Medulla oblongata (tissue), 1 donor: Measurements from ENCODE around the gene ENHO.
"Not testable (repeated sequence)": the region's sequence is repeated elsewhere in the genome, so short reads cannot be mapped to it uniquely, and the experiment has no call there.

ENCODE experiments used
- DNase-seq: peaks from one replicate; pipeline ENCODE4 v3.0.0-alpha.2; 2015; ENCODE audit errors: extremely low spot score

The ENHO gene

DNA sequence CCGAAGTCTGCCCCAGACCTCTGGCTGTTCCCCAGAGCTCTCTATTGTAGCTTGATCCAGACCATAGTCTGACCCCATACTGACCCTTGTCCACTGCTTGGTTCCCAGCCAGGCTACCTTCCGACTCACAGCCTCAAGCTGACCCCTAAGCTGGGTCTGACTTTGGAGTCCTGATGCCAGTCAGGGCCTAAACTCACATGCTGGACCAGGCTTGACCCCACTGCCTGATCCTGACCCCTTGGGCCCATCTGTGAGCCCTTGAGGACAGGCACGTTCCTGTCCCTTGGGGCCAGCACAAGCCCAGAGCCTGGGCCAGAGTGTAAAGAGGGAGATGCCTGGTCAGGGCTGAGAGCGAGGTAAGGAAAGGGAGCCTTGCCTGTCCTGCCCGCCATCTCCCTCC lies 32.7 kb upstream of the ENHO start:
- DNase-seq: no peak

DNA sequence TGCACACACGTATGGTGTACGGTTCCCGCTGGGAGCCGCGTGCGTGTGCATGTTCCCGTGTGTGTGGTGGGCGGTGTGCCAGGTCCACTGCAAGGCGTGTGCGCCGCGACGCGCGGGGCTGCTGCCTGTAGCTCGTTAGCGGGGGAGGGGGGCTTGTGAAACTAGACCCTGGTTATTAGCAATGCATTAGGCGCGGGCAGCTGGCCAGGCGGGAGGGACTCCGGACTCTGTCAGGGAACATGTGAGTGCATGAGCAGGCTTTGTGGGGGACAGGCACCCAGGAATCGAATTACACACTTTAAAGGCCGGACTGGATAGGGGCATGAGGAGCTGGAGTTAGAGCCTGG lies 32.2 kb upstream of the ENHO start:
- no peak for DNase-seq

DNA sequence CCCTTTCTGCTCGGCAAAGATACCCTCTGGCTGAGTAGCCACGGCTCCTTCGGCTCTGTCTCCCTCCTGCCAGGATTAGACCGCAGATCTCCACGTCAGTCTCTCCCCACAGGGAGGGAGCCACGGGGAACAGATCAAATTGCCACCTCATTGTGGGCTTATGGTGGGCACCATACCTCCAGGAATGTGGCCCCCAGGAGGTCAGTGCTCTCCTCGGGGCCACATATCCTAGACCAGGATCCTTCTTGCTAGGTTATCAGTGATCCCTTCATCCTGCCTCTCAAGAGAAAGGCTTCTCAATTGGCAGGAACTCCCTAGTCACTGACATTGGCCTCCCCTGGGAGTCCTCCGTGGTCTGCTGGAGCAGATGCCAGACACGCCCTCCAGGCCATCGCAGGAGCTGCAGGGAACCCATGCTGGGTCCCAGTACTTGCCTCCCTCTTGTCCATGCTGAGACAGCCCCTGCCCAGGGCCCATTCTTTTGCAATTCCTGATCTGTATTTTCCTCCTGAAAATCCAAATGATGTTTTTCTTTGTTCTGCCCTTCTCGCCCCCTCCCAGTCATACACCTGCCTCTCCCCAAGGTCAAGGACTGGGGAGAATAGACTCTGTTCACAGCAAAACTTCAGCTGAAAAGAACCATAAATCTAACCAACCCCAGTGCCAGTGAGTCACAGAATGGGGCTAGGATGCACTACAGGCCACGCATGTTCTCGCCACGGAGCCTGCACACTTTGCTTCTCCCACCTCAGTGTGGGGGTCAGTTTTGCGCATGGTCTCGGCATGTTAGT lies 31.6 kb upstream of the ENHO start:
- DNase-seq: no peak

DNA sequence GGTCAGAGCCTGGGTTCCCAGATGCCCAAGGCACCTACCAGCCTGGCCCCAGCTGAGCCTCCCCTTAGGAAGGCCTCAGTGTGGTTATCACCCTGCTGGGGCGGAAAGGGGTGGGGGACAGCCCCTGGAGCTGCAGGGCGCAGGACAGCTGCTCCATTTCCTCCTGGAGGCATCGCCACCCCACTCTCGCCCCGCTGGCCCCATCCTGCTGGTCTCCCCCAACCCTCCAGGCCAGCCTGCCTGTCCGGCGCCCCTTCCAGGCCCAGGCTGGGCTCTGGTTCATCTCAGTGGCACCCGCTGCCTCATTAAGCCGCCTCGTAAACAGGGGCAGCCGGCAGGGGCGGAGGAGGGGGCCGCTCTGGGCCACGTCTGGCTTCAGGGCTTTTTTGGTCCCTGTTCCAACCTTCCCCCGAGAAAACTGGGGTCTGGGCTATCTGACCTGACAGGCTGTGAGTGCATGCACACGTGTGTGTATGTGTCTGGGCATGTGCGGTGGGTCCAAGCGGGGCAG lies 30.8 kb upstream of the ENHO start:
- no peak for DNase-seq

DNA sequence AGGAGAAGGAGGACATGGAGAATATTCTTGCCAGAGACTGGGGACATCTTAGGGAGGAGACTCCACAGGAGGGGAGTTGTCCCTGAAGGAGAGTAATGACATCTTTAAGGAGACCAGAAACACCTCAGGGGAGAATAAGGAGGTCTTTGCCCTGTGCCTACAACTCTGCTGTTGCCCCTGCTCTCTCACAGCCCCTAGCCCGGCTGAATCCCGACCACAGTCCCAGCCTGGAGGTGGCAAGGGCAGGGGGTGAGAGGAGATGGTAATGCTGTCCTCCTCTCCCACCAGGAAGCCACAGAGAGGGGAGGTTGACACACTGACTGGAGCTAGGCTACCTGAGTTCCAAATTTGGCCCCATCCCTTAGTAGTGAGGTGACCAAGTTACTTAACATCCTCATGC lies 30.2 kb upstream of the ENHO start:
- no peak for DNase-seq

DNA sequence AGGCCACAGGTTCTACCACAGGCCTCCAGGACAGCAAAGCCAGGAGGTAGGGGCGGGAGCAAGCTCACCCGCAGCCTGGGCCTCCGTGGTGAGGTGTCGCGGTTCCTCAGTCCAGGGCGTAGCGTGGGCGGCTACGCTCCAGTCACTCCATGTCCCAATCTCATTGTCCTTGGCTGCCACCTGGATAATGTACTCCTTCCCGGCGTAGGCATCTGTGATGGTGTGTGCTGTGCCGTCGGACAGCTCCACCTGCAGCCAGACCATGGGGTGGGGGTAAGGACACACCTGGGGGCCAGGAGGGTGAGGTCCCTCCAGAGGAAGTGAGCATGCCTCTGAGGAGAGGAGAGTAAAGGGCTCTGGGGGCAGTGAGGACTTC lies 29.8 kb upstream of the ENHO start:
- DNase-seq: no peak

DNA sequence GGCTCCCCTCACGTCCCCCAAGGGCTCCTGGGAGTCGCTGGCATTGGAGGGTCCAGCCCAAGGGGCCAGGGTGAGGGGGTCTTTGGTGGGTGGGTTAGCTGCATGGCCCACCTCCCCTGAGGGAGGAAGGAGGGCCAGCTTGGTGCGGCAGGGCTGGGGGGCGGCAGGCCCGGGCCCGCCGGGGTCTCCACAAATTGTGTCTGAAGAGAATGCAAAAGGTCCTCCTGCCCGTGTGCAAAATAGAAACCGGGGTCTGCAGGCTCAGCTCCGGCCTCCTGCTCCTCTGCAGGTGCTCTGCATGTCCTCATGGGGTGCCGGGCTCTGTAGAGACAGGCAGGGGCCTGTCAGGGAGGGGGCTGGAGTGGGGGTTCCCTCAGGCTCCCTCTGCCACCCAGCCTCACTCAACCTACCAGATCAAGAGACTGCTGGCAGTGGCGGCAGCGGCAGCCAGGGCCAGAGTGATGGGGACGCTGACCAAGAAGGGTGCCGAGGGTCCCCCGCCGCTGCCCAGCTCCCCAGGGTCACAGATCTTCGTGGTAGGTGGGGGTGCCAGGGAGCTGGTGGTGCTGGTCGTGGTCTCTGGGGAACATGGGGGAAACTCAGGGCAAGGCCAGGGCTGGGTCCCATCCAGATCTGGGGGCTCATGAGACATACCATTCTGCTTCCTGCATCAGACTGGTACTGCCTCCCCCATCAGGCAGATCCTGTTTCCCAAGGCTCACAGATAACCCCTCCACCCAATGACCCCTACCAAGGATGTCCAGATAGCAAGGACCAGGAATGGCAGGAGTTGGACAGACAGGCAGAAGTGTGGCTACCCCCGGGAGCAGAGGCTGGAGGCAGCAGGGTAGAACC lies 29.2 kb upstream of the ENHO start:
- DNase-seq: no peak

DNA sequence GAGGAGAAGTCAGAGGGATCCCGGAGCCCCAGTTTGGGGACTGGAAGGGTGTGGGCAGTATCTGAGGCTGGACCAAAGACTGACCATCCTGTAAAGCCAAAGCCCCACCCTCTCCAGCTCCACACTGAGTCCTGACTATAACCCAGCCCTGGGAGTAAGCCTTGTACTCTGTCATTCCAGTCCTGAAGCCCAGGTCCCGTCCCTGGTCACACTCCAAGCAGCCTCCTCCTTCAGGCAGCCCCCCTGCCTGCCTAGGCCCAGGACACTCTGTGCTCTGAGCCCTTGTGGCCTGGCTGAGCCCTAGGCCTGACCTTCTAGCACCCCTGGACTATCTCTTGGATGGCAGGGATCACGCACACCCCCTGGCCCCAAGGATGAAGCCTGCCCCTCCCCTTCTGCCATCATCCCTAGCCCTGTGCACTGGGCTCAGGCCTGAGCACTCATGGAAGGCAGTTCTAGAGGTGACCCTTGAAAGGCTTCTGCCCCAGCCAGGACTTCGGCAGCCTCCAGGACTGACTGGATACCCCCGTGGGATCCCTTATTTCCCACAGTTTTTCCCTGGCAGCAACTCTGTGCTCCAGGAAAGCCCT lies 28.0 kb upstream of the ENHO start:
- no peak for DNase-seq

DNA sequence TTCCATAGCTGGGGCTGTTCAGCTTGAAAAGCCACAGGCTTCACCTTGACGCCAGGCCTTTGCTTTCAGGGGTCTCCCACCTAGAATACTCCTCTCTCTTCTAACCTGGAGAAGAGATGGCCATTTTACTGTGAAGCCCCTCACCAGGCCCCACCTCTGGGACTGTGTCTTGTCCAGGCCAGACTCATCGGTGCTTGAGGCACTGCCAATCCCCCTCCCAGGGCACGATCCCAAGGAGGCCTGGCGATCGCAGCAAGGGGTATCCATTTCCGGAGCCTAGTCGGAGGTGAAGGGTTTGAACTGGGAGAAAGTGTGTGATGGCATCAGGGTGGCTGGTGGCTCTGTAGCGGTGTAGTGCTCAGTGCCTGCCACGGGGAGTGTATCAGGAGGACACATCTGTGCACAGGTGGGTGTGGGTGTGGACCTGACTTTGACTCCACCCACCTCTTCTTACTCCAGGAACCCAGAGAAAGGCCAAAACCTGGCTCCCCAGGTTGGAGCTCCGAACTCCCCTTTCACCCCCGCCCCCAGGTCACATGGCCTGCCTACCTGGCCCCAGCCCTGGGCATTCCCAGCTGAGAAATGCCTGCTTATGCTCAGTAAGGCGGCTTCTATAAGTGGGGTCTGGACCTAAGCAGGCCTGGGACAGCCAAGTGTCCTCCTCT lies 27.4 kb upstream of the ENHO start:
- no peak for DNase-seq

DNA sequence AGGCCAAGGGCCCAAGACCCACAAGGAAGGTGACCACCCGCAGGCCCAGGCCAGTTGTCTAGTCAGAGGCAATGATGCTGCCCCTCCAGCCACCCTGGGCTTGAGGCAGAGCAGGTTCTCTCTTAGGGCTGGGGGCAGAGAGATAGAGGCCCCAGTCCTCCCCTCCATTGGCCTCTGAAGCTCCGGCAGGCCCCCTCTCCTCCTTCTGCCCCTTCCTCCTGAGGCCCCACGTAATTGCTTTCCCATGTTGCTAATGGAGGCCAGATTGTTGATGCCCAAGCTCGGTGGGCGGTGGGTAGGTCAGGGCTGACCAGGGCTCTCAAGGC lies 26.6 kb upstream of the ENHO start:
- no peak for DNase-seq

DNA sequence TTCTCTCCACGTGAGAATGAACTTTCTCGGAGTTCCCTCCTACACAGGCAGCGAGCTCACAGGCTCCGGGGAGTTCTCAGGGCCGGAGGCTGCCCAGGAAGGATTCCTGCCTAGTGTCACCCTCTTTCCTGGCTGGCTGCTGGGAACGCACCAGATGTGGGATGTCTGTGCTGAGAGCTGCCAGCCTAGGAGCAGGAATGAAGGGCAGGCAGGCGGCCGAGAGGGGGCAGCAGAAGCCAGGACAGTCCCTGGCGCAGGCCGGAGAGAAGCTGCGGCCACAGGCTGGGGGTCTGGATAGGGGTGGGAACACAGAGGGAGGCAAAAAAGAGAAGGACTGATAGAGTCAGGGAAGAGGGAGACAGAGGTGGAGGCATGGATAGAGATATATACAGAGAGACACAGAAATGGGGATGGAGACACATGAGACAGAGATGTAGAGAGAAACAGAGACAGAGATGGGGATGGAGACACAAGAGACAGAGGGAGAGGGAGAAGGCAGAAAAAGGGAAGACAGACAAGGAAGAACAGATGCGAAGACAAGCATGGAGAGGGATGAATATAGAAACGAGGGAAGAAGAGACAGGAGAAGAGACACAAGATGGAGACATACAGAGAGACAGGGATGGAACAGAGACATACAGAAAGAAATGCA lies 25.3 kb upstream of the ENHO start:
- peak; percentile 80 for DNase-seq

DNA sequence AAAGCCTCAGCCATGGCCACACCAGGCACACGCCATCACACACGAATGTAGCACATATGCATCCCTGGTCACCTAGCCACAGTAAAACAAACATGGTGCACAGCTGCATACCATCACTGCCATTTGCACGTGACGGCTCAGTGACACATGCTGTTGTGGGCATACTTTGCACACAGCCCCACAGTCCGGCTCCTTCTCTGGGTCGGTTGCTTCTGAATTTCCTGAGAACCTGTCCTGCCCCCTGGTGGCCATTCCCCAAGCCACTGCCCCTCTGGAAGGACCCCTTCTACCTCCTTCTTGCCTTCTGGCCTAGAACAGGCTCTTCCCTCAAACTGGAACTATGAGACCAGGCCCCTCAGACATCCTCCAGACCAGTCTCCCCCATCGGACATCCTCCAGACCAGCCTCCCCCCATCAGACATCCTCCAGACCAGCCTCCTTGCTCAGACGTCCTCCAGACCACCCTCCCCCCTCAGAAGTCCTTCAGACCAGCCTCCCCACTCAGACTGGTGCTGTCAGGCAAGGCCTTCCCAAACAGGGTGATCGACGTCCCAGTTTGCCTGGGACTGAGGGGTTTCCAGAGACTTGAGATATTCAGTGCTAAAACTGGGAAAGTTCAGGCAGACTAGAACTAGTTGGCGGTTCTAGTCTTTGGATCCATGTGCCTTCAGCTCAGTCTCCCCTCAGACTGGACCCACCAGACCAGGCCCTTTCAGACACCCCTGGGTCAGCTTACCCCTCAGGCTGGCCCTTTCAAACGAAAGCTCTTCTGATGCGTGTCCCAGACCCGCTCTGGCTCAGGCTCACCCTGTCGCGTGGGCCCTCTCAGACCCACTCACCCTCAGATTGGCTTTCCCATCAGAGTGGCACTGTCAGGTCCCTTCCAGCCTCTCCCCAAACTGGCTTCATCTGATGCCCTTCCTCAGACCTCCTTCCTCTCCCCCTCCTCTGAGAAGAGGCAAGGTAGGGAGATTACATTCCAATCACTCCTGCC lies 24.3 kb upstream of the ENHO start:
- peak; percentile 84 for DNase-seq

DNA sequence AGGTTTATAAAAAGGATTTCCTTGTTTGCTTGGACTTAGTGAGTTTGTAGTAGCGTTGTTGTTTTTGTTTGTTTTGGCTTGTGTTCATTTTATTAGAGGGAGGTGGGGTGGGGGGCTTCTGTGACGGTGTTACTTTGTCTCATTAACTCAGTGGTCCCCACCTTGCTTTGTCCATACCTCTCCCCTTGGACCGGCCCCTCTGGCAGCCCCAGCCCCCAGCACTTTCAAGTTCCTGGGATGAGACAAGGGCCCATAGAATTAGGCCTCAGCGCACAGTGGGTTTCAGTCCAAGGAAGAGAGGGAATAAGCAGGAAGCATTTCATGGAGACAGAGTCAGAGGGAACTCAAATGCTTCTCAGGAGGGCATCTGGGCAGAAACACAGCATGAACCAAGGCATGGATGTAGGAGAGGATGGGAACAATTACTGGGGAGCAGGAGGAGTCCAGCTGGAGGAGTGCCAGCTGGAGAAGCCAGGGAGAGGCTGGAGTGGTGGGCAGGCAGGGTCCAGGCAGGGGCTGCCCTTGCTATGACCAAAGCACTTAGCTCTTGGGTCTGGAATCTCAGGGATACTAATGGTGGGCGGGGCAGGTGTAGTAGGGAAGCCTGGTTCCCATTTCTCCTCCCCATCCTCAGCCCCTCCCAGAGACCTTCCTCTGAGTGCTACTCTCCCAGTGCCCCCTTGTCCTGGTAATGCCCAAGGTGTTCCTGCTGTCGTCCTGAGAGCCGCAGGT lies 23.5 kb upstream of the ENHO start:
- DNase-seq: no peak

DNA sequence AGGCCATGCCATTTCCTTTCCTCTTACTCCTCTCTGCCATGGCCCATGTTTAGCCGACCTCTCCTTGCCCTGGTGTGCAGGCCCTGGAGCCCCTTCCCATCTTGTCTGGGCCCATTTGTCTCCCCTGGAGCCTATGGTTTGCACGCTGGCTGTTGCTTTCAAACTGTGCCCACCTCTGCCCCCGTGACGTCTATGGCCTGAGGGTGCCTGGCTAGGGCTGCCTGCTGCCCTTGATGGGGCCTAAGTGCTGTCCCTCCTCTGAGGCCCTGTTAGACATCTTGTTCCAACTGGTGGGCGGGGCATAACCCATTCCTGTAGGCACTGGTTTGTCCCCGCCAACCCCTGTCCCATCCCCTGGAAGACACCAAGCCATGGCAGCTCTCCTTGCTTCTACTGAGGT lies 22.7 kb upstream of the ENHO start:
- DNase-seq: no peak

DNA sequence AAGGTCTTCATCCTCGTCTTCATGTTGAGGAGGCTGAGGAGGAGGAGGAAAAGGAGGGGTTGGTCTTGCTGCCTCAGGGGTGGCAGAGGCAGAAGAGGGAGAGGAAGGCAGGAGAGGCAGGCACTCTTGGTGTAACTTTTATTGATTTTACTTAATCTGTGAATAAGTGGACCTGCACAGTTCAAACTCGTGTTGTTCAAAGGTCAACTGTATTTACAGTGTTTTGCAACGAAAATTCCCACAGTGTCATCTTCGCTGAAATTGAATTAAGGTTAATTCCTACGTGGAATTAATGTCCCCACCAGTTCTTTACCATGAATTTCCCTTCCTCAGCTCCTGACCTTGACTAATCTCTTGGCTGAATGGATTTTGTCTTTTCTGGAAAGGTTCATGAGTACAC lies 21.2 kb upstream of the ENHO start:
- no peak for DNase-seq

DNA sequence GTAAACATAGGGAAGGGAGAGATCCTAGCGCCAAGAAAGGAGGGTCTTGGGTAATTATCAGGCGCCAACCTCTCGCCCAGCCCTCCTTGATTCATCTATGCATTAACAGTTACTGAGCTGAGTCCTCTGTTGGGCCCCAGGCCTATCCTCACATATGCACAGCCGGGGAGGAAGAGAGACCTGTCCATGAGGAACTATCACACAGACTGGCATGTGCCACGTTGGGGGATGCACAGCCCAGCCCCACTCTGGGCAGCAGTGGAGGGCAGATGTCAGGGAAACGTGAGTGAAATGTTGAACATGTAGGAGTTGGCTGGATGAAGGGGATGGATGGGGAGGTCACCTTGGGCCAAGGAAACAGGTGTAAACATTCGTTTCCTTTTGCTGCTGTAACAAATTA lies 18.8 kb upstream of the ENHO start:
- DNase-seq: no peak

DNA sequence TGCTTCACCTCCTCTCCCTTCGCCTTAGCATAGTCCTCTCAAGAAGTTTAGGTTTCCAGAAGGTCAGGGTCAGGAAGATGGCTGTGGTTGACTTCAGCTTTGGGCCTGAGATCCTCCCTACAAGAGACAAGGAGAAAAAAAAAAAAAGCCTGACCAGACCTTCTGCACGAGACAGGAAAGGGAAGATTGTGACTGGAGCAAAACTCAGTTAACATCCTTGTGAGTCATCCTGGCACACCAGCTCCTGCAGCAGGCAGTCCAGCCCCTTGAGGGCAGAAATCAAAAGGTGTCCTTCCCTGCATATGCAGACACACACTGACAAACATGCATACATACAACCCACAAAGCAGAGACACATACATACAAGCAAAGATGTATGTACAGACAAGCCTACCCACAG lies 18.0 kb upstream of the ENHO start:
- no peak for DNase-seq

DNA sequence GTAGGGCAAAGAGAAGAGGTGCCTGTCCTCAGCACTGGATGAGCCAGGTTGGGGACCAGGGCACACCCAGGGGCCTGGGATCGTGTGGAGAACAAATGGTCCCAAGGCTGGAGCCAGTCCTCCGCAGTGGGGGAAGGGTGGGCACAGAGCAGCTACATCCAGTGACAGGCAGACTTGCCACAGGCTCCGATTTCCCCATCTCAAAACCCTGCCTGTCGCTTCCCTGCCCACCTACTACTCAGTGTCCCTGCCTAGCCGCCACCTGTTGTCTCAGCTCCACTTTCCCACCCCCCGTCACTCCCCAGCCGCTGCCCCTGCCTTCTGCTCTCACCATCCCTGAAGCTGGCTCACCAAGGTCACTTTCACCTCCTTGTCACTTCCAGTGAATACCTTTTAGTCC lies 13.9 kb upstream of the ENHO start:
- DNase-seq: no peak

DNA sequence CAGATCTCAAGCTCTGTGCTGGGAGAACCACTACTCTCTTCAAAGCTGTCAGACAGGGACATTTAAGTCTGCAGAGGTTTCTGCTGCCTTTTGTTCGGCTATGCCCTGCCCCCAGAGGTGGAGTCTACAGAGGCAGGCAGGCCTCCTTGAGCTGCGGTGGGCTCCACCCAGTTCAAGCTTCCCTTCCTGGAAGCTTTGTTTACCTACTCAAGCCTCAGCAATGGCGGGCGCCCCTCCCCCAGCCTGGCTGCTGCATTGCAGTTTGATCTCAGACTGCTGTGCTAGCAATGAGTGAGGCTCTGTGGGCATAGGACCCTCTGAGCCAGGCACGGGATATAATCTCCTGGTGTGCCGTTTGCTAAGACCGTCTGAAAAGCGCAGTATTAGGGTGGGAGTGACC lies 9.3 kb upstream of the ENHO start:
- not testable (repeated sequence) for DNase-seq

DNA sequence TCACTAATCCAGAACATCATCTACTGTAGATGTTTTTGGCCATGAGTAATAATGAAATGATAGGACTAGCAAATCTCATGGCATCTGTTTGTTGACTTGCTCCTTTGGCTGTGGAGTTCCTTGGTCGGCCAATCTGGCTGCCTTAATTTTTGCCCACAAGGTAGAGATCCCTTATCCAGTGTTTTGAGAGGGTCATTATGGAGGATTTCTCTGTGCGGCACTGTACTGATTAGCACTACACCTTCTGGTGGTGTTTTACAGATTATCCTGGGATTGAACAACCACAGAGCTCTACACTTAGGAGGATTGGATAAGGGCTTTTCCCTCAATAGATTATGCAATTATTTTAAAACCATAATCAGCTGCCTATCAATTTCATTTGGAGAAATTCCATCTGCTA lies 3.2 kb upstream of the ENHO start:
- DNase-seq: no peak
